ENCODE data around the gene PSMD12.

Gene PSMD12

DNA sequence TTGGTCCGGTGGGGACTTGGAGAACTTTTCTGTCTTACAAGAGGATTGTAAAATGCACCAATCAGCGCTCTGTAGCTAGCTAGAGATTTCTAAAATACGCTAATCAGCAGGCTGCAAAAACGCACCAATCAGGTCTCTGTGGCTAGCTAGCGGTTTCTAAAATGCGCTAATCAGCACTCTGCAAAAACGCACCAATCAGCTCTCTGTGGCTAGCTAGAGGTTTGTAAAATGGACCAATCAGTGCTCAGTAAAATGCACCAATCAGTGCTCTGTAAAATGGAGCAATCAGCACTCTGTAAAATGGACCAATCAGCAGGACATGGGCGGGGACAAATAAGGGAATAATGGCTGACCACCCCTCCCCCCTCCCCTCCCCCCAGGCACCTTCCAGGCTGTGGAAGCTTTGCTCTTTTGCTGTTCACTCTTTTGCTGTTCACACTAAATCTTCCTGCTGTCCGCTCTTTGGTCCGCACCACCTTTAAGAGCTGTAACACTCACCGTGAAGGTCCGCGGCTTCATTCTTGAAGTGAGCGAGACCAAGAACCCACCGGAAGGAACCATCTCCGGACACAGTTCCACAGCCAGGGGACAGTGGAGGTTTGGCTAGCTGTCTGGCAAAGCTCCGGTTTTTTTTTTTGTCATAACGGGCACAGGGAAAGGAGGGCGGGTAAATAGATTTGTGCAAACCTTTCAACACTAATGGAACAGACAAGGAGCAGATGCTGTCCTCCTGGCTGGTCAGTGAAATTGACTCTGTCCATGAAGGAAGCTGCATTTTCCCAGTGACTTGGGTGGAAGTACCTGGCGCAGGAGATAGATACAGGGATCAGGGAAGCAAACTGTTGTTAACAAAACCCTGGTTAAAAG lies 19.0 kb upstream of the PSMD12 start:
- DNase-seq = no peak

DNA sequence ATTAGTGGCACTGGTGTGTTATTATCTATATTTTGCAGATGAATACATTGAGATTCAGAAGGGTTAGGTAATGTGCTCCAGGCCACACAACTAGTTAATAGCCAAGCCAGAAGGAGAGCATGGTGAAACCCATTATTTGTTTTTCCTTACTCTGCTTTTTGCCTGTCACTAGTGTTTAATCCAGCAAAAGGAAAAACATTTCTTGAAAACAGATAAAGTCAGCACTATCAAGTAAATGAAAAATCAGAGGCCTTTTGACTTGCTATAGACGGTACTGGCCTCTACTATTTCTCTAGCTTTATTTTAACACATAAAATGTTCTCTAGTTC lies 15.5 kb upstream of the PSMD12 start:
- DNase-seq = no peak

DNA sequence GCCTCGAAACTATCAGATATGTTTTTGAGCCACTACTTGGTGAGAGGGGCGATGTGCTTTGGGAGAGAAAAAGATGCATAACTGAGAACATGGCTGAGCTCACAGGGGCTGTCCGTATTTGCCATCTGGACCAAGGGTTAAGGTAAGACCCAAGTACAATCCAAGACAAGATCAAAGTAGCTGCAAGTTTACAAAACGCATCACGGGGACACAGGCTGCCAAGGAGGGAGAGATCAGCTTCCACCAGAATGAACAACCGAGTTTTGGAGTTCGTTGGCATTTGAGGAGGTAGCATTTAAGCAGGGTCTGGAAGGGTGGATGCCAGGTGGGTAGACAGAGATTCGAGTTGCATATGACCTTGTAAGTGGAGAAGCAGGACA lies 12.9 kb upstream of the PSMD12 start:
- DNase-seq = no peak

DNA sequence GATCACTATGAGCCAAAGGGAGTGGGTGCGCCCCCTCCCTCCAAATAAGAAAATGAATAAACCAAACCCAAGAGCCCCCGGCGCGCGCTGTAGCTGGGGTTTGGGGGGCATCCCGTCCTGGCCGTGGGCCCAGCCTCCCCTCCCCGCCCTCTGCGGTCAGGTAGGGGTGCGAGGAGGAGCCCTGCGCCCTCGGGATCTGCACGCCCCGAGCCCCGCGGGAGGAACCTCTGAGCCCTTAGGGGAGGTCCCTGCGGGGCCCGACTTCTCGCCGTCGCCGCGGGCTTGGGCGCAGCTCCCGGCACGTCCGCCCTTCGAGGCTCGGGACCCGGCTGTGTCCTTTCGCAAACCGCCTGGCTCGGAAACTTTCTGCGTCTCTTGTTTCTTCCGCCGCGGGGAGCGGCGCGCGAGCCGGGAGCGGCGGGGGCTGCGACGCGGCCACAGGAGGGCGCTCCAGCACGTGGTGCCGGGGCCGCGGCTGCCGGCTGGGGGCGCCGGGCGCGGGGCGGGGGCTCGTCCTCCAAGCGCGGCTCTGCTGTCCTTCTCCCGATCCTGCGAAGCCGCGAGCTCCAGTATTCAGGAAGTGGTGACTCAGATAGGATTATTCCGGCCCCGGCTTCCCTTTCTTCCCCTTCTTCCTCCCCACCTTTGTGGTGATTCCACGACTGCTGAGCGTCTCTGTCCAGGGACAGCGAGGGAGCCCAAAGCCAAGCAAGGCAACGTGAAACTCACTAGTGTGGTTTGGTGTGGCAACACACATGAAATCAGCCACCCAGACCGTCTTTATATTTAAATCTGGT lies 12.3 kb upstream of the PSMD12 start:
- DNase-seq = peak; percentile 86

DNA sequence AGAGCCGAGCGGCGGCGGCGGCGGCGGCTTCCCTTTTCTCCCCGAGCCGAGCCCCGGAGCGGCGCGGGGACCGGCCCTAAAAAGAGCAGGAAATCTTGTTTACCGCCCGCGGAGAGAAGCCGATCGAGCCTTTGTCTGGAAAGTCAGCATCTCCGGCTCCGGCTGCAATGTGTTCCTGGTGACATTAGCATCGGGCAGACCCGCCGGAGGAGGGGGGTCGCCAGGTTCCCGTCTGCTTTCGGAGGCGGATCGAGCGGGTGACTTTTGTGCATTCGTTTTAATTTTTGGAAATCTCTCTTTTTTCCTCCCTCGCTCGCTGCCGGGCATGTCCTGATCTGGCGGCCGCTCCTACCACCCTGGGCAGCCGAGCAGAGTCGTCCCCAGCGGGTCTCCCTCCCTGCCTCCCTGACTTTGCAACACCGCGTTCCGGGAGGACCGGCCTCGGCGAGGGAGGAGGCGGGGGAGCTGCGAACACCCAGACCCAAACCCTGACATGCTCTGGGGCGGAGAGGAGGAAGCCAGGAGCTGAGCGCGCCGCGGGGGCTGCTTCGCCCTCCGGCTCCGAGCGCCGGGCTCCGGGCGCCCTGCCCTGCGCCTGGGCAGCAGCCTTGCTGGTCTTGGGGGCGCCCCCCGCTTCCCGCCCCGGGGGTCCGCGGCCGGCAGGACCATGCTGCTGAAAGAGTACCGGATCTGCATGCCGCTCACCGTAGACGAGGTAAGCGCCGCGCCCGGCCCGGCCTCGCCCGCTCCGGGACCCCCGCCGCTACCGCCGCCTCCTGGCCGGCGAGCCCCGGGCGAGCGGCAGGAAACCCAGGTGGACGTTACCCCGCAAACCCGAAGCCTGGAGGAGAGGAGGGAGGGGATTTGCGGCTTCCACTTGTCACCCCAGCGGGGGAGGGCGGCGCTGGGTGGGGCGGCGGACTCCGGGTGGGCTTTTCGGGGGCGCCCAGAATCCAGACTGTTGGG lies 11.4 kb upstream of the PSMD12 start:
- DNase-seq = peak; percentile 67

DNA sequence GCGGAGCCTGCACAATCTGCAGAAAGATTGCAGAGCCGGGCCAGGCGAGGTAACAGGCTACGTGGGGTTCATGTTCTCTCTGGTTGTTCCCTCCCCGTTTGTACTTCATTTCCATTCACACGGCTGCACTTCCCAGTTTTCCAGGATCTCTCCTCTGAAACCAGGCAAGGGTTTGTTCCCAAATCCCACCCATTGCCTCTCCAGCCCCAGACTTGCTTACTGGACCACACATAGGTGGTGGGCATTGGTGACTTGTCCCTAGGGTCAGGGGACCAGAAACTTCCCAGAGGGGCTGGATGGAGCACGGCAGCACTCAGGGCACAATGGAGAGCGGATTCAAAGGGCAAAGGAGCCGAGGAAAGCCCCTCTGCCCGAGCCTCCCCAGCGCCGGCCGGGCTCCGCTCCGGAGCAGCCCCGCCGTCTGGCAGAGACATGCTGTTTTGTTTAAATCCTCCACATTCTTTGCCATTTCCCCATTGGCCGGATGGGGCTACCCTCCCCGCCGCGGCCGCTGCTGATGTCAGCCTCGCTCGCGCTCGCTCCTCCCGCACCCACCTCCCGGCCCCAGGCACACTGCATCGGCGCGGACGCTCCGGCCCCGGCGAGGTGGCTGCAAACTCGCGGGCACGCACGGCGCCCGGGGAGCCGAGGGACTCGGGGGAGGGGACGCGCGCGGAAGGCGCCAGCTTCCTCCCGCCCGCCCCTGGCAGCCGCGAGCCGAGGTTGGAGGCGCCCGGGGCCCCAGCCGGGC lies 10.5 kb upstream of the PSMD12 start, which contains the start of gene PITPNC1:
Gene PITPNC1, plus strand, starts transcription at position 545 of the 751 bp plus-strand sequence.
- DNase-seq = peak; percentile 92

DNA sequence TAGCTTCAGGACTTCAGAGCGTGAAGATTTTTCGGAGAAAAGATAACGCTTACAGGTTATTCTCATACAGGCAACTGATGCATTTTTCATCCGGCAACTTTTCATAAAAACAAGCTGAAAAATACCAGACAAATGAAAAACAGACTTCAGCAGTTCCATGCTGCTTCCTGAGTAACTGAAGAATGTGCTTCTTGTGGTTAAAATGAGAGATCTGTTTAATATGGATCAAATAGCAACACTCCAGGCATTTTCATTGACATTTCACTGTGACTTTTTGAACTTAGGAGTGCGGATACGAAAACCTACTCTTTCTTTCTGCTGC lies 10.0 kb upstream of the PSMD12 start:
- no peak for DNase-seq

DNA sequence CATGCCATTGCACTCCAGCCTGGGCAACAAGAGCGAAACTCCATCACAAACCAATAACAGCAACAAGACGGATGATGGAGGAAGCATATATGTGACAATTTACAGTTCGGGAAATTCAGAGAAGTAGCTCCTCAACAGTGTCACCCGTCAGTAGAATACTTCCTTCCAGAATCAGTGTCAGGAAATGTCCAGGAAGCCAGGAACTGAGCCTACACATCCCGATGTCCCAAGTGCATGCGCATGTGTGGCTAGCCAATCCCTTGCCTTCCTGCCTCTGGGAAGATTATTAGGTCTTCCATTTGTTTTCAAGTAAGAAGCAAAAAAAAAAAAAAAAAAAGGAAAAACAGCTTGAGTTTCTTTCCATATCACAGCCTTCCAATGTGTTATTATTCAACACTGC lies 9.3 kb upstream of the PSMD12 start:
- no peak for DNase-seq

DNA sequence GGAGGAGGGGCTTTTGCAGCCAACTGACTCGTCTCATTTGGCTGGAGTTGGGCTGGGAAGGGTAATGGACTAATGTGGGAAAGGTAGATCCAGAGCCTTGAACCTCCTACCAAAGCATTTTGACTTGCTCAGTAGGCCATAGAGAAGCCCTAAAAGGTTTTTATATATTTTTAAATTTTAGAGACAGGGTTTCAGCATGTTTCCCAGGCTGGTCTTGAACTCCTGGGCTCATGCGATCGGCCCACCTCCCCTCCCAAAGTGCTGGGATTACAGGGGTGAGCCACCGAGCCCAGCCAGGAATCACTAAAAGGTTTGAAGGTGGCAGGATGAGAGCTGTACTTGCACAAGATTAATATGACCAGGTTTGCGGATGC lies 8.7 kb upstream of the PSMD12 start:
- no peak for DNase-seq

DNA sequence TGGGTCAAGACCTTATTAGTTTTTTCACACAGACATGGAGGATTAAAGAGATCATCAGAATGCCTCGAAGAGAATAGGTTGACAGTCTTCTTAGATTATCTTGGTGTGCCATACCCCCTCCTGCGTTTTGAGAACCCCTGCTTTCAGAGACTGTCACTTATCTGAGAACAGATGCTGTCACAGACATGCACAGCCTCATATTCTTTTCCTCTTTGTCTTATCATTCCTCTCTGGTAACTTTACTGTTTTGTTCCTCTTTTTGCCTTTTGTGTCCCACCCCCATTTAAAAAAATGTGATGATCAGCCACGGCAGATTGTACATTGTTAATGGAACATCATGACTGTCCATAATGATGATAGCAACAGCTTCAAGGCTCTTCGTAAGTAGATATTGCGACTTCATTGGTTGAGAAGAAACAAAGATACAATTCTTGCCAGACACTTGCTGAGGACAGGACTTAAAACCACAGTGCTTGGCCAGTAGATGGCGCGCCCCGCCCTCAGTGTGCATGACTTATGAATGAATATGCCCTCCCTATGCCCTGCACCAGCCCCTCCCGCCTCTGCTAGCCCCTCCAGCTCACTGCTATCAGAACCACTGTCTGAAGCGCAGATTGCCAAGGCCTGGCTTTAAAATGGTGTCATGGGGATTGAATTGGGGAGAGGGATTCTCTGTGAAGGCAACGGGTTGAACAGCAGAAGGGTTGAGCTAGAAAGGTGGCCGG lies 8.1 kb upstream of the PSMD12 start:
- peak; percentile 87 for DNase-seq

DNA sequence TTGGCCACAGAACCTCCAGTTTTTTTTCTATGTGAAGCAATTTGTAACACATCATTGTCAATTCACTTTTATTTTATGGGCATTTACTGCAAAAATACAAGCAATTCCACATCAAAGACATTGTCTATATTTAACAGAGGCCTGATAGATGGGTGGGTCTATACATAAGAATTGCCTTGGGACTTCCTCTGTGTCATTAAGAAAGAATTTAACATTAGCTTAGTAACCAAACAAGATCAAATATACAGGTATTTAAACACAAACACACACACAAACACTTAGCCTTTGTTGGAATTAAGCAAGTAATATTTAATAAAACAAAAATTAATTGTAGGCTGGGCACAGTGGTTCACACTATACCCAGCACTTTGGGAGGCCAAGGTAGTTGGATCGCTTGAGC lies 6.4 kb upstream of the PSMD12 start:
- no peak for DNase-seq

DNA sequence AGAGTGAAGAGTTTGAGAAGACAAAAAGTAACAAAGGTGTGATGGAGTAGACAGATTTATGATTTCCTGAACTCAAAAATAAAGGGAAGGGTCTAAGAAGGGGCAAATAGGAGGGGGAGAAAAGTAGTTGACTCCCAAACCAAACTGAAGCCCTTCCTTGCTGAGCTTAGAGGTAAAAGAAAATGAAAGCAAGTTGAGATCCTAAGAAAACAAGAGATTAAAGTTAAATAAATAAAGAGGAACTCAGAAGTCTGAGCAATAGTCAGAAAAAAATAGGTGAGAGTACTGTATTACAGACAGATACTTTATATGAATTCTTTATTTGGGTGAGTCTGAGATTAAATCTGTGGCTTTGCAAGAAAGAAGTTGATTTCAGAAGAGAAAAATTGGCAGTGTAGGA lies 3.3 kb upstream of the PSMD12 start:
- DNase-seq = no peak

DNA sequence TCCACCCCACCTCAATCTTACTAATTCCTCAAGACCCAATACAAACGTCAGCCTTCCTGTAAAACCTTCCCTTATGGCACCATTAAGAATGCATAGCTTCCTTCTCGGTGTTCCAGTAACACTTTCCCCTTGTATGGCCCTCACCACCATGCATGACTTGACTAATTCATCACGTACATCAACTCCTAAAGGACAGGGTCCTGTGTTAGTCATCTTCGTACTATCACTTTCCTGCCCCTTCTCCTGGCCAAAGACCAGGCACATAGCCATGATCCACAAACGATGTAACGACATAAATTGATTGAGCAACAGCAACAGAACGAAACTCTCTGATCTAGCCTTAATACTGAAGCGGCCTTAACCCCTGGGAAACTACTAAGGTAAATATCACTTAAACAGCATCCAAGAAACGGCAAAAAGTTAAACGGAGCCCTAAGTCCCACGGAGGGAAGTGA lies 612 bp downstream of the PSMD12 start:
- DNase-seq = no peak

DNA sequence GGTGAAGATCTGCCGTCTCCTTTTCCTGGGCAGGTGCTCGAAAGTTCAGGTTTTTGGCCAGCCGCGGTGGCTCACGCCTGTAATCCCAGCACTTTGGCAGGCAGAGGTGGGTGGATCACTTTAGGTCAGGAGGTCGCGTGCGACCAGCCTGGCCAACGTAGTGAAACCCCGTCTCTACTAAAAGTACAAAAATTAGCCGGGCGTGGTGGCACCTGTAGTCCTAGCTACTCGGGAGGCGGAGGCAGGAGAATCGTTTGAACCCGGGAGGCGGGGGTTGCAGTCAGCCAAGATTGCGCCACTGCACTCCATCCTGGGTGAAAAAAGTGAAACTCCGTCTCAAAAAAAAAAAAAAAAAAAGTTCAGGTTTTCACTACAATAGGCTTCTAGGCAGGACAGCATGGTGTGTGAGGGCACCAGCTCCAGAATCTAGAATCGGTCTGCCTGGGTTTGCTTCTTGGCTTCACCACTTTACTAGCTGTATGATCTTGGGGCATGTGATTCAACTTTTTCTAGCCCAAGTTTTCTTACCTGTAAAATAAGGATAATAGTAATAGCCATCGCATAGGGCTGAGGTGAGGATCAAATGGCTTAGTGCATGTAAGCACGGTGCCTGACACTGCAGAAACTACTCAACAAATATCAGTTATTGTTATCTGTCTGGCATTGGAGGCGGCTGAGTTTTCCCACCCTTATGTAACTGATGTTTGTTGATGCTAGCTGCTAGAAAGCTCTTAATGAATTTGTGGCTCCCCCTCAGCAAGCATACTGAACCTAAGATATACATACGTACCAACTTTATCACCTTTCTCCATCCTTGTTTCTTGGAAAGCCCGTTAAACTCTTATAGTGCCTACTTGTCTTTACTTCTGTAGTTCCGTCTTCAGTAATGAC lies 1.3 kb downstream of the PSMD12 start:
- no peak for DNase-seq

DNA sequence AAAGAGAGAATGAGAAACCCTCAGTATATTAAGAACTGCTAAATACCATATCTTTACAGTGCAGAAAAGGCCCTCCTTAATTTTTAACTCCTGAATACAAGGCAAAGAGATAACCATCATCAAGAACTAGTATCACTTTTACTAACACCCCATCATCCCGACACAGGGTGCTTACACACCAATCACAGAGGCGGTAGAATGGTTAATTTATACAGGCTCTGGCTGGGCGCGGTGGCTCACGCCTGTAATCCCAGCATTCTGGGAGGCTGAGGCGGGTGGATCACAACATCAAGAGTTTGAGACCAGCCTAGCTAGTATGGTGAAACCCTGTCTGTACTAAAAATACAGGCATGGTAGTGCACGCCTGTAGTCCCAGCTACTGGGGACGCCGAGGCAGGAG lies 4.2 kb downstream of the PSMD12 start:
- no peak for DNase-seq

DNA sequence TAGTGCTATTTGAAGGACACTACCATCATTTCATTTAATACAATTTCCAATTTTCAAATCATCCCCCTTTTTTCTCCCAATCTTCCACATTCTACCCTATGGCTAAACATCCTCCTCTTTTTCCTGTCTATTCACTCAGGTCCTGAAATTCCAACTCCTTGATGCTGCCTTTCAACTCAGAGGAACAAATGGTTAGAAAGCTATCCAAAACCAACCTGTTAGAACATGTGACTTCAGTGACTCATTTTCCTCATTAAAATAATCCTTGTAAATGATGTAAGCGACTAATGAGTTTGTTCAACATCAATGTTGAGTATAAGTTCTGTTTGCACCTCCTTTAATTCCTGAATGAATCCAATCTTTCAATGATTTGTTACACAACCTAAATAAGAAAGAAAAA lies 5.5 kb downstream of the PSMD12 start:
- no peak for DNase-seq

DNA sequence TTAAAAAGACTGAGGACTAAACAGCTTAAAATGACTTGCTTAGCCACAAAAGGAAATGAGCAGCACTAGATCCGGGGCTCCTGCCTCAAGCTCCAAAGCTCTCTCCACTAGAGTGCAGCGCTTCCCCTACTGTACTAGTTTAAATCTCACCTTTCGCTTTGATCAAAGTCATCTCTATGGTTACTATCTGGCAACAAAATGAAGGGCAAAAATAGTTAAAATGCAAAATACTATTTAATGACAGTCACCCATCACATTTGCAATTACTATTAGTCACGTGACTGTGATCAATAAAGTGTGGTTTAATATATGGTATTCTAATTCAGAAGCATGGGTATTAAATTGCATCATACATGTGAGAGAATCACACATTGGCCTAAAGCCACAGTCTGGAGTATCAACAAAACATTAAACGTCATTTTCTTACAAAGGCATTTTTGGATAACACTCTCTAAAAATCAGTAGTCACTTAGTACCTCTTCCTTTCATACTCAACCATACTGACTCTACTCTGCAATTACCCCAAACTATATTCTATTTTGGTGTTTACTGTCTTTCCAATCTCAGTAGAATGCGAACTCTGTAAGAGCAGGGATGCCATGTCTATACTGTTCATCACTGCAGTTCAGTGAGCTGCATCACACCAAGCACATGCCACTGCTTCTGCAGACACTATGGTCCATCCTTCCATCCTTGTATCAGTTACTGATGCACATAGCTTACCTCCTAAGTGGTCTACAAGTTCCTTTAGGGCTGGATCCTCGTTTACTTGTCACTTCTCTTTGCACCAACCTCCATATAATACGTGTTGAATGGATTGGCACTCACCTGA lies 6.2 kb downstream of the PSMD12 start:
- DNase-seq = no peak

DNA sequence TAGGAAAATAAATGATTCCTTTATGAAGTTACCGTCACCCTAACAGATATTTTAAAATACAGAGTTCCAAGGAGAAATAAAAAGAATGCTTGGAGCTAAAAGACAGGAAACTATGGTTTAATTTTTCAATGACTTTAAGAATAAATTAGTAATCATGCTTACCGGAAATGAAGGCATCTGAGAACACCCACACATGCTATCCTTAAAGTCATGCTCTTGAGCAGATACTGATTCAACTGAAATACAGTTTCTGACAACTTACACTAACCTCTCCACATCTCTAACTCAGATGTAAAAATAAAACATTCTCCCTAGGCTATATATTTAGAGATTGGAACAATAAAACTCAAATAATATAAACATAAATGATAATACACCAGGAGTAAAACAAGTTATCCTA lies 7.8 kb downstream of the PSMD12 start:
- DNase-seq = no peak

DNA sequence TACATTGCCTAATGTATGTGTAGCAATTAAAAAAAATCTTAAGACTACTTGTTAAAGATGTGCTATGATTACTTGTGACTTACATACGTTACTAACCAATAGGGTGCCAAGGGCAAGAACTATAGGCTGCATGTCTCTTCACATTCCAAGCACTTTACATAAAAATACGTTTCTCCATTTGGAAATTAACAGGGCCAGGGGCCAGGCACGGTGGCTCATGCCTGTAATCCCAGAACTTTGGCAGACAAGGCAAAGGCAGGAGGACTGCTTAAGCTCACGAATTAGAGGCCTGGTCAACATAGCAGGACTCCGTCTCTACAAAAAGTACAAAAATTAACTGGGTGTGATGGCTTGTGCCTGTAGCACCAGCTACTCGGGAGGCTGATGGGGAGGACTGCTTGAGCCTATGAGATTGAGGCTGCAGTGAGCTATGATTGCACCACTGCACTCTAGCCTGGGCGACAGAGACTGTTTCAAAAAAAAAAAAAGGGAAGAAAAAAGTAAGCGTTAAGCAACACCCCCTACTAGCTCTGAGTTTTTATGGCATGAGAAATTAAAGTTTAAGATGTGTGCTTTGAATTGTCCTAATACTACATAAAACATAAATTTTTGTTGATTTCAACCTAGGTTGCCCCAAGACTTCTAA lies 12.3 kb downstream of the PSMD12 start:
- no peak for DNase-seq

All from right hindlimb (tissue), 1 donor.